Endothelial cell (in vitro differentiated cells): ENCODE data around the gene PPP6R2. TPM values are rescaled to one million over a fixed set of nuclear protein-coding genes. Genes with fewer than 3 reads are reported as not detected.
"Not testable (repeated sequence)": the region's sequence is repeated elsewhere in the genome, so short reads cannot be mapped to it uniquely, and the experiment has no call there.

Experiments
- DNase-seq: peaks from one replicate; pipeline ENCODE4 v3.0.0; 2021; ENCODE audit warnings: low spot score
- H3K27ac Mint-ChIP-seq: one replicate; pipeline ENCODE4 v1.8.0; 2021; ENCODE audit warnings: mixed read lengths, inconsistent platforms; ENCODE audit not compliant: unreplicated experiment
- H3K27me3 Mint-ChIP-seq: one replicate; pipeline ENCODE4 v1.8.0; 2021; ENCODE audit warnings: mild to moderate bottlenecking, moderate library complexity, mixed read lengths, inconsistent platforms; ENCODE audit not compliant: unreplicated experiment
- H3K36me3 Mint-ChIP-seq: one replicate; pipeline ENCODE4 v1.8.0; 2021; ENCODE audit warnings: mild to moderate bottlenecking, low read depth, mixed read lengths, inconsistent platforms; ENCODE audit not compliant: unreplicated experiment
- H3K4me1 Mint-ChIP-seq: one replicate; pipeline ENCODE4 v1.8.0; 2021; ENCODE audit warnings: mild to moderate bottlenecking, mixed read lengths, inconsistent platforms; ENCODE audit not compliant: unreplicated experiment
- H3K4me3 Mint-ChIP-seq: one replicate; pipeline ENCODE4 v1.8.0; 2021; ENCODE audit warnings: mild to moderate bottlenecking, mixed read lengths, inconsistent platforms; ENCODE audit not compliant: unreplicated experiment
- H3K9me3 Mint-ChIP-seq: one replicate; pipeline ENCODE4 v1.8.0; 2021; ENCODE audit warnings: mixed read lengths, inconsistent platforms; ENCODE audit not compliant: unreplicated experiment
- total RNA-seq: library from RNA; stranded (reverse); fragmentation: NEBNext Ultra II Directional; extraction: Animal tissue kit (Norgen Biotek cat#: 25700); gene quantifications from one replicate; pipeline ENCODE4 v1.2.1, GENCODE V29; 2021; ENCODE audit not compliant: unreplicated experiment
- TF ChIP-seq, protein P1 (sequence below): fragments of 200-600 bp; sonication (generic); IDR thresholded peaks from one replicate; pipeline ENCODE4 v1.5.0; 2021; ENCODE audit warnings: antibody characterized with exemption; ENCODE audit not compliant: unreplicated experiment

The PPP6R2 gene
- total RNA-seq, 1 donor from 2014 or later, result 50.9 TPM

DNA sequence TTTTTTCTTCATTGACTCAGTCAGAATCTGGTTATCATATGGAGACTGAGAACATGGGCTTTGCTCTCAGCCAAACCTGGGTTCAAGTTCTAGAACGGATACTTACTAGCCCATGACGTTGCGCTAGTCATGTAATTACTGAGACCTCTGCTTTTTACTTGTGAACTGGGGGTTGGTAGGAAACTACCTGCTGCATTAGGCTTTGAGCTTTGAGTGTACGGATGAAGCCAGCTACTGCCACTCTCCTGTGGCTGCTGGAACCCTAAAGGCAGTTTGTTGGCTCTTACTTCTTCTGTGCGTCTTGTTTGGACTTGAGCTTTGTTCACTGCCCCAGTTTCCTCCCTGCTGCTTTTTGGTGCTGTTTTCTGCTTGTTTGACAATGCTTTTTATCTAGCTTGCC lies 18.1 kb downstream of the PPP6R2 start:
- H3K9me3 Mint-ChIP-seq, result no peaks in the 10 kb centered on the region
- peaks cover 6% of the 10 kb centered on the region for H3K4me1 Mint-ChIP-seq
- no peak for DNase-seq
- peak overlapping the region; percentile 46 for H3K27ac Mint-ChIP-seq
- peaks cover 3% of the 10 kb centered on the region for H3K27me3 Mint-ChIP-seq
- H3K36me3 Mint-ChIP-seq, result peaks cover 8% of the 10 kb centered on the region
- H3K4me3 Mint-ChIP-seq, result no peak overlapping the region
- TF ChIP-seq, protein P1, sequence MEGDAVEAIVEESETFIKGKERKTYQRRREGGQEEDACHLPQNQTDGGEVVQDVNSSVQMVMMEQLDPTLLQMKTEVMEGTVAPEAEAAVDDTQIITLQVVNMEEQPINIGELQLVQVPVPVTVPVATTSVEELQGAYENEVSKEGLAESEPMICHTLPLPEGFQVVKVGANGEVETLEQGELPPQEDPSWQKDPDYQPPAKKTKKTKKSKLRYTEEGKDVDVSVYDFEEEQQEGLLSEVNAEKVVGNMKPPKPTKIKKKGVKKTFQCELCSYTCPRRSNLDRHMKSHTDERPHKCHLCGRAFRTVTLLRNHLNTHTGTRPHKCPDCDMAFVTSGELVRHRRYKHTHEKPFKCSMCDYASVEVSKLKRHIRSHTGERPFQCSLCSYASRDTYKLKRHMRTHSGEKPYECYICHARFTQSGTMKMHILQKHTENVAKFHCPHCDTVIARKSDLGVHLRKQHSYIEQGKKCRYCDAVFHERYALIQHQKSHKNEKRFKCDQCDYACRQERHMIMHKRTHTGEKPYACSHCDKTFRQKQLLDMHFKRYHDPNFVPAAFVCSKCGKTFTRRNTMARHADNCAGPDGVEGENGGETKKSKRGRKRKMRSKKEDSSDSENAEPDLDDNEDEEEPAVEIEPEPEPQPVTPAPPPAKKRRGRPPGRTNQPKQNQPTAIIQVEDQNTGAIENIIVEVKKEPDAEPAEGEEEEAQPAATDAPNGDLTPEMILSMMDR, result no peak

DNA sequence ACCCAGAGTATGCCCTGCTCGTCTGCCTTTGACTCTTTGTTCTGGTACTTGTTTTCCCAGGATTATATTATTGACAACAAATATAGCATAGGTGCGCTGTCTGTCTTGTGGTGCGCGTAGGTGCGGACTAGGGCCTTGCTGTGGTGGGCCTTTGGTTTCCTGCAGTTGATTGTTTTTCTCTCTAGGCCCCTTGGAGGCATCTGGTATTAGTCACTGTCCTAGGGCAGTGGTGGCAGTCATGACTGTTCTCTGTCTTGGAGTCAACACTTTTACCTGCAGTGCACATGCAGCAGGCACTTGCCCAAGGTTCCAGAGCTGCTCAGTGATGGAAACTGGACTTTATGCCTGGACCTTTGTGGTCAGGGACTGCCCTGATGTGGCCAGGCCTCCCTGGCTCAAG lies 18.6 kb downstream of the PPP6R2 start:
- Mint-ChIP-seq H3K4me3 (no peak overlapping the region), H3K27ac (no peak overlapping the region), H3K9me3 (no peaks in the 10 kb centered on the region), H3K36me3 (peaks cover 8% of the 10 kb centered on the region), H3K4me1 (peaks cover 6% of the 10 kb centered on the region), H3K27me3 (peaks cover 3% of the 10 kb centered on the region)
- TF ChIP-seq, protein P1, result no peak
- DNase-seq, result no peak

DNA sequence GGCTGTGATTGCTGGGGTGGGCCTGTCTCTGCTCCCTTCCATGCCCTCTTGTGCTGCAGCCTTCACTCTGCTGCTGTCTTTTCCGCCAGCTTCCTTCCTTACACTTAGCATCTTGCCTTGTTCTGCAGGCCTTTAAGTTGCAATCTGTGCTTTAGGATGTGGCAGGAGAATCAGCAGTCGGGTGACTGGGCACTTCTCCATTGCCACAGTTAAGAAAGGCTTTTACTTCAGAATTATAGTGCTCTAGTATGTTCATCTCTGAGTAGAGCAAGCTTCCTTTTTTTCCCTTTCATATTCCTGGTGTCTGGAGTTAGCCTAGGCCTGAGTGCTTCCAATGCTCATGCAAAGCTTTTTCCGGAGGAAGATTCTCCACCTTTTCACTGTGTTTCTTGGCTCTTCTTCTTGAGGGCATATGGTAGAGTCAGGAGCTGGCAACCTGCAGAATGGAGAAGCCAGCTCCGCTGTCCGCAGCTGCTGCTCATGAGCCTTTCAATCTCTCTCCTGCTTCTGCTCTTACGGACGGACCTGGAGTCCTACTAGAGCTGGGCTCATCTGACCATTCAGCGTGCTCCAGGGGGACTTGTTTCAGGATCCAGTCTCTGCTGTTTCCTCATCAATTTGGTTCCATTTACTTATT lies 20.2 kb downstream of the PPP6R2 start:
- H3K36me3 Mint-ChIP-seq, result peaks cover 11% of the 10 kb centered on the region
- peaks cover 6% of the 10 kb centered on the region for H3K4me1 Mint-ChIP-seq
- no peak overlapping the region for H3K27ac Mint-ChIP-seq
- peaks cover 3% of the 10 kb centered on the region for H3K27me3 Mint-ChIP-seq
- no peak overlapping the region for H3K4me3 Mint-ChIP-seq
- H3K9me3 Mint-ChIP-seq, result no peaks in the 10 kb centered on the region
- TF ChIP-seq, protein P1, result no peak
- DNase-seq, result no peak

DNA sequence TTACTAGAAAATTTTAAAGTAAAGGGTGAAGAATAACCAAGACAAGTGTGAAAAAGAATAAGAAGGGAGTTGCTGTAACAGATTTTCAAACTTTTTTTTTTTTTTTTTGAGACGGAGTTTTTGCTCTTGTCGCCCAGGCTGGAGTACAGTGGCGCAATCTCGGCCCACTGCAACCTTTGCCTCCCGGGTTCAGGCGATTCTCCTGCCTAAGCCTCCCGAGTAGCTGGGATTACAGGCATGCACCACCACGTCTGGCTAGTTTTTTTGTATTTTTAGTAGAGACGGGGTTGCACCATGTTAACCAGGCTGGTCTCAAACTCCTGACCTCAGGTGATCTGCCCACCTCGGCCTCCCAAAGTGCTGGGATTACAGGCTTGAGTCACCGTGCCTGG lies 20.7 kb downstream of the PPP6R2 start:
- H3K36me3 Mint-ChIP-seq, result peaks cover 11% of the 10 kb centered on the region
- H3K4me3 Mint-ChIP-seq, DNase-seq, H3K4me1 Mint-ChIP-seq, H3K27ac Mint-ChIP-seq, H3K27me3 Mint-ChIP-seq, H3K9me3 Mint-ChIP-seq: not testable (repeated sequence)

DNA sequence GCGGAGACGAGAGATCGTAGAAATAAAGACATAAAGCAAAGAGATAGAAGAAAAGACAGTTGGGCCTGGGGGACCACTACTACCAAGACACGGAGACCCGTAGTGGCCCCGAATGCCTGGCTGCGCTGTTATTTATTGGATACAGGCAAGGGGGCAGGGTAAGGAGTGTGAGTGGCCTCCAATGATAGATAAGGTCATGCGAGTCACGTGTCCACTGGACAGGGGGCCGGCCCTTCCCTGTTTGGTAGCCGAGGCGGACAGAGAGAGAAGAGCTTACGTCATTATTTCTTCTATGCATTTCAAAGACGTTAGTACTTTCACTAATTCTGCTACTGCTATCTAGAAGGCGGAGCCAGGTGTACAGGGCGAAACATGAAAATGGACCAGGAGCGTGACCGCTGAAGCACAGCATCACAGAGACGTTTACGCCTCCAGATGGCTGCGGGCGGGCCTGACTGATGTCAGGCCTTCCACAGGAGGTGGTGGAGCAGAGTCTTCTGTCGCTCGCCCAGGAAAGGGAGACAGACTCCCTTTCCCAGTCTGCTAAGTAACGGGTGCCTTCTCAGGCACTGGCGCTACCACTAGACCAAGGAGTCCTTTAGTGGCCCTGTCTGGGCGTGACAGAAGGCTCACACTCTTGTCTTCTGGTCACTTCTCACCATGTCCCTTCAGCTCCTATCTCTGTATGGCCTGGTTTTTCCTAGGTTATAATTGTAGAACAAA lies 24.8 kb downstream of the PPP6R2 start:
- Mint-ChIP-seq H3K9me3 (no peaks in the 10 kb centered on the region), H3K36me3 (peaks cover 11% of the 10 kb centered on the region), H3K27ac (no peak overlapping the region), H3K27me3 (peaks cover 1% of the 10 kb centered on the region), H3K4me3 (no peak overlapping the region), H3K4me1 (no peaks in the 10 kb centered on the region)
- DNase-seq, result no peak
- TF ChIP-seq, protein P1, result no peak
